ENCODE measurements around the gene ISLR. TPM values are rescaled to one million over a fixed set of nuclear protein-coding genes. Genes with fewer than 3 reads are reported as not detected.

The ISLR gene
- total RNA-seq, 4 donors from 2014 or later, result 0.91 to 38.0 (median 11.0) TPM

GRCh38 chr15:74221399-74222239 lies 48.1 kb downstream of the ISLR start:
- no peak overlapping the region for H3K27ac ChIP-seq
- H3K4me1 ChIP-seq, result peaks cover 0 to 4% (median 0%) of the 10 kb centered on the region in 3 donors
- intact Hi-C loops (cut with DNase I), result no loop called here
- H3K4me3 ChIP-seq, result no peak overlapping the region
- no peak for DNase-seq
- no peaks in the 10 kb centered on the region for H3K9me3 ChIP-seq
- H3K27me3 ChIP-seq, result peaks cover 0 to 69% (median 0%) of the 10 kb centered on the region in 4 donors
- no peak for TF ChIP-seq CTCF (IDR thresholded peaks at IDR 0.05)
- TF ChIP-seq POLR2A (IDR thresholded peaks at IDR 0.05), result no peak
- no peaks in the 10 kb centered on the region for H3K36me3 ChIP-seq
- WGBS, 2 donors, result 41 to 60% methylated on average over 7 to 8 of the region's 12 CpGs

- H3K4me3 ChIP-seq, result no peak overlapping the region
- intact Hi-C loops (cut with DNase I), result no loop called here
- H3K36me3 ChIP-seq, result no peaks in the 10 kb centered on the region
- no peak overlapping the region for H3K27ac ChIP-seq
- H3K4me1 ChIP-seq, result peaks cover 0 to 4% (median 0%) of the 10 kb centered on the region in 3 donors
- DNase-seq, result no peak
- peaks cover 0 to 77% (median 0%) of the 10 kb centered on the region in 4 donors for H3K27me3 ChIP-seq
- no peak for TF ChIP-seq POLR2A (IDR thresholded peaks at IDR 0.05)
- no peak for TF ChIP-seq CTCF (IDR thresholded peaks at IDR 0.05)
- H3K9me3 ChIP-seq, result no peaks in the 10 kb centered on the region
- 35 to 39% methylated on average over 13 to 22 of the region's 25 CpGs for WGBS, 2 donors
Observed at GRCh38 chr15:74222240-74223119, 49.0 kb downstream of the ISLR start.

- H3K27ac ChIP-seq, result no peak overlapping the region
- 67 to 81% methylated on average over 5 of the region's 5 CpGs for whole genome bisulfite sequencing, 2 donors
- no peaks in the 10 kb centered on the region for H3K36me3 ChIP-seq
- DNase-seq, result no peak
- TF ChIP-seq CTCF (IDR thresholded peaks at IDR 0.05) (no peak), POLR2A (IDR thresholded peaks at IDR 0.05) (no peak)
- H3K4me1 ChIP-seq, result peaks cover 0 to 14% (median 0%) of the 10 kb centered on the region in 3 donors
- peaks cover 0 to 89% (median 0%) of the 10 kb centered on the region in 4 donors for H3K27me3 ChIP-seq
- no peaks in the 10 kb centered on the region for H3K9me3 ChIP-seq
- H3K4me3 ChIP-seq, result no peak overlapping the region
- intact Hi-C loops (cut with DNase I), result no loop called here
Observed at GRCh38 chr15:74225928-74226327, 52.4 kb downstream of the ISLR start.

Small RNA genes within 50 kb of the gene (small RNA-seq; reads per million reads assigned to genes)
- gene RF00017, result 0 reads per million in 4 donors

Other genes with a start within 250 kb of the ISLR start
- 1 to 10 TPM; 4.3 to 7.7 (median 6.3) TPM for gene LOXL1, start 247.2 kb upstream of the ISLR start, total RNA-seq
- gene STOML1, start 181.4 kb upstream of the ISLR start, total RNA-seq, result 10 to 100 TPM in 2 of 4 donors, 1 to 10 TPM in 2; 8.3 to 14.8 (median 11.1) TPM
- 10 to 100 TPM; 34.0 to 52.3 (median 44.5) TPM for gene PML, start 179.0 kb upstream of the ISLR start, total RNA-seq
- gene GOLGA6A, start 91.2 kb upstream of the ISLR start, total RNA-seq, result not detected
- under 1 TPM in 2 of 4 donors, not detected in 2; 0.13 to 0.76 TPM for gene ISLR2, start 43.1 kb upstream of the ISLR start, total RNA-seq
- 1 to 10 TPM in 2 of 4 donors, under 1 TPM in 1, not detected in 1; 0.76 to 2.2 (median 1.5) TPM for gene STRA6, start 29.1 kb downstream of the ISLR start, total RNA-seq
- gene CCDC33, start 62.6 kb downstream of the ISLR start, total RNA-seq, result not detected
- gene CYP11A1, start 193.9 kb downstream of the ISLR start, total RNA-seq, result 10 to 100 TPM in 2 of 4 donors, 1 to 10 TPM in 2; 1.3 to 17.0 (median 9.5) TPM